ENCODE data around the gene IQSEC1.

IQSEC1 gene

DNA sequence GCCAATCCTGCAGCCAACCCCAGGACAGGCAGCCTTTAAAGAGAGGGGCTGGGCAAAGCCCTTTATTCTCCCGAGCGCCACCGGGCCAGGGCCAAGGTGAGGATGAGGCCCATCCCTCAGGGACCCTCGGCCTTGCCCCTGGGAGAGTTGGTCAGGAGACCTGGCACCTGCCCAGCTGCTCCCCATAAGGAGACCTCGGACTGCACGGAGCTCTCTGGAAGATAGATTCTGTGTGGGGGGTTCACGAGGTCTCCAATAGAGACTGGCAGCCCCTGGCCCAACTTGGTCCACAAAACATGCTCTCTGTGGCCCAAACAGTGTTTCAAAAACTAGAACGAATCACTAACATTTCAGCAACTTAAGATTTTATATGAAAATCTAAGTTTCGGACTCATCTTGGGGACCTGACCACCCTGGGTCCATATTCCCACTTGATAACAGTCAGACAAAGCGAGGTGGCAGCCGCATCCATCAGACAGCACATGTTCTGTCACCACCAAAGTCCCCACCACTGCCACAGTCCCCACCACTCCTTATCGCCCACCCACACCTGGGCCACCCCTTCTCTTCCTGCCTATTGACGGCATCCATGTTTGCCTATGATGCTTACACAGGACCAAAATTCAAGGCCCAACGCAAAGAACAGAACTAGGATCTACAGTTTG lies 117.4 kb downstream of the IQSEC1 start:
- Histone ChIP-seq H3K9me3 (replicated peaks in 1 of 2; ENCODE audit: control insufficient read depth in 2 of 2, insufficient read depth in 1 of 2, low read depth in 1 of 2, low read length in 2 of 2) (no peaks in the 10 kb centered on the region), H2BK120ac (ENCODE audit: low read depth, low read length) (no peak overlapping the region), H3K27ac (replicated peaks; ENCODE audit: low read length) (no peak overlapping the region), H2AK5ac (ENCODE audit: low read depth, low read length) (no peak overlapping the region), H3K4me3 (ENCODE audit: low read length in 2 of 2) (no peak overlapping the region), H3K4me1 (ENCODE audit: control insufficient read depth in 2 of 2, insufficient read depth in 1 of 2, low read depth in 1 of 2, low read length in 2 of 2) (peaks cover 0 to 19% of the 10 kb centered on the region in 2 donors), H3K27me3 (ENCODE audit: control insufficient read depth in 3 of 3, insufficient read depth in 3 of 3, low read depth in 1 of 3, low read length in 3 of 3) (no peaks in the 10 kb centered on the region), H3K79me1 (ENCODE audit: low read depth, low read length) (peaks cover 16% of the 10 kb centered on the region), H2BK5ac (ENCODE audit: low read length) (no peak overlapping the region), H2BK12ac (ENCODE audit: low read length) (no peak overlapping the region), H3K4me2 (ENCODE audit: insufficient read depth, low read length, poor library complexity, severe bottlenecking) (no peak overlapping the region), H3K4ac (ENCODE audit: low read length) (no peak overlapping the region), H2AFZ (ENCODE audit: low read length) (no peak overlapping the region), H3K23ac (ENCODE audit: low read depth, low read length, poor library complexity) (no peak overlapping the region), H3K18ac (ENCODE audit: low read length) (no peak overlapping the region), H3K9ac (ENCODE audit: low read depth, low read length, poor library complexity) (no peak overlapping the region), H4K91ac (ENCODE audit: low read depth, low read length, poor library complexity) (no peak overlapping the region), H2BK15ac (ENCODE audit: low read length) (no peak overlapping the region), H4K8ac (ENCODE audit: low read depth, low read length) (no peak overlapping the region), H3K14ac (ENCODE audit: low read length) (no peak overlapping the region), H3K36me3 (replicated peaks in 1 of 2; ENCODE audit: control insufficient read depth in 2 of 2, insufficient read depth in 2 of 2, low read length in 2 of 2) (no peaks in the 10 kb centered on the region)
- no peak for DNase-seq (ENCODE audit: low spot score)
- WGBS, 2 donors (ENCODE audit: extremely low coverage in 2 of 2, insufficient read length in 2 of 2, insufficient replicate concordance in 1 of 2) = no CpG with 5 or more reads among the region's 14 CpGs

DNA sequence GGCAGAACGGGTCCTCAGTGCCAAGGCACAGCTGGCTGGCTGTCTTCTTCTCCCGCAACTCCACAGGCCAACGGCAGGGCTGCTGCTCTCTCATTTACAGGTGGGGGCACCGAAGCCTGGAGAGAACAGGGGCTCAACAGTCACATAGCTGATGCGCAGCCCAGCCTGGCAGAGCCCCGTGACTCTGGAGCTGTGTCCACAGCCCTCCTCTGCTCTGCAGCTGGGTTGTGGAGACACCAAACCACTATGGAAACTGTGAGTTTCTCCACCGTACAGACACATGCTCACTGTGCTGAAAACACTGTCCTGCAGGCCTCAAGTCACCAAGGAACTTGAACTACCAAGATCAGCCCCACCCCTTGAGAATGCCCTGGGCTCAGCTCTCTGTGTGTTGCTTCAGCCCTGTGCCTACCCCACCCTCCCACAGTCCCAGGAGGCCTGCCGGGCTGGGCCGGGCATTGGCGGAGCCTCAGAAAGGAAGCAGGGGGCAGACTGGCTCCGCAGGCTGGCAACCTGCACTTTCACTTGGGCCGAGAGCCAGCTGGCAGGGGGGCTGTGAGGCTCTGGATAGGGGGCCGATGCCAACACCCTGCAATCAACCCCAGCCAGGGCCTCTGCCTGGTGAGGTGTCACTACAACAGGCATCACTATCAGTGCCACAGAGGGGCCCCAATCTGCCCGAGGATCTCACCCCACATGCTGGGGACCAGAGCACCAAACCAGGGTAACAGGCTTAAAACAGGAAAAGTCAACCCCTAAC lies 118.2 kb downstream of the IQSEC1 start:
- Histone ChIP-seq H3K4me3 (ENCODE audit: low read length in 2 of 2) (no peak overlapping the region), H2AK5ac (ENCODE audit: low read depth, low read length) (no peak overlapping the region), H3K14ac (ENCODE audit: low read length) (peak overlapping the region; percentile 43), H3K18ac (ENCODE audit: low read length) (peak overlapping the region; percentile 32), H3K4me2 (ENCODE audit: insufficient read depth, low read length, poor library complexity, severe bottlenecking) (no peak overlapping the region), H2BK15ac (ENCODE audit: low read length) (no peak overlapping the region), H2BK5ac (ENCODE audit: low read length) (no peak overlapping the region), H2BK12ac (ENCODE audit: low read length) (no peak overlapping the region), H3K79me1 (ENCODE audit: low read depth, low read length) (peaks cover 16% of the 10 kb centered on the region), H2AFZ (ENCODE audit: low read length) (no peak overlapping the region), H3K4ac (ENCODE audit: low read length) (no peak overlapping the region), H3K23ac (ENCODE audit: low read depth, low read length, poor library complexity) (no peak overlapping the region), H3K27ac (replicated peaks; ENCODE audit: low read length) (no peak overlapping the region), H4K91ac (ENCODE audit: low read depth, low read length, poor library complexity) (no peak overlapping the region), H3K9ac (ENCODE audit: low read depth, low read length, poor library complexity) (peak overlapping the region; percentile 63), H3K27me3 (ENCODE audit: control insufficient read depth in 3 of 3, insufficient read depth in 3 of 3, low read depth in 1 of 3, low read length in 3 of 3) (no peaks in the 10 kb centered on the region), H3K36me3 (replicated peaks in 1 of 2; ENCODE audit: control insufficient read depth in 2 of 2, insufficient read depth in 2 of 2, low read length in 2 of 2) (no peaks in the 10 kb centered on the region), H4K8ac (ENCODE audit: low read depth, low read length) (no peak overlapping the region), H3K4me1 (ENCODE audit: control insufficient read depth in 2 of 2, insufficient read depth in 1 of 2, low read depth in 1 of 2, low read length in 2 of 2) (peaks cover 0 to 13% of the 10 kb centered on the region in 2 donors), H2BK120ac (ENCODE audit: low read depth, low read length) (no peak overlapping the region), H3K9me3 (replicated peaks in 1 of 2; ENCODE audit: control insufficient read depth in 2 of 2, insufficient read depth in 1 of 2, low read depth in 1 of 2, low read length in 2 of 2) (no peaks in the 10 kb centered on the region)
- DNase-seq (ENCODE audit: low spot score) = no peak
- no CpG with 5 or more reads among the region's 14 CpGs for WGBS, 2 donors (ENCODE audit: extremely low coverage in 2 of 2, insufficient read length in 2 of 2, insufficient replicate concordance in 1 of 2)

DNA sequence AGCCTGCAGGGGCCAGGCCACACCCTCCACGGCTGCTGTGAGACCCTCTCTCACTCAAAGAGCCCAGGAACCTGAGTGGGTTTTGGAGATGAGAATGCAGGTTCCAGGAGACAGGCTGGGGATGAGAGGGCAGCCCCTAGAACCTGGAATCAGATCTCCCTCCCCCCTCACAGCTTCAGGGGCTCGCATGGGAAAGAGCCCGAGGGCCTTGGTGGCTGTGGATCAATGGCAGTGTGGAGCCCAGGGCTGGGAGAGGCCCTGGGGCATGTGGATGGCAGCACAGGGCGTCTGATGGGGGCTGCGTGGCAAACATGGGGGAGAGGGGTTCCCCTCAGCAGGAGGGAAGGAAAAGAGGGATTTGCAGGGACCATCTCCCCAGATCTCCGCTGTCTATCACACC lies 119.0 kb downstream of the IQSEC1 start:
- H3K14ac ChIP-seq (ENCODE audit: low read length) = no peak overlapping the region
- no peak overlapping the region for H4K91ac ChIP-seq (ENCODE audit: low read depth, low read length, poor library complexity)
- no peak overlapping the region for H2AK5ac ChIP-seq (ENCODE audit: low read depth, low read length)
- no peak overlapping the region for H2BK120ac ChIP-seq (ENCODE audit: low read depth, low read length)
- no peak overlapping the region for H3K27ac ChIP-seq (replicated peaks; ENCODE audit: low read length)
- H2AFZ ChIP-seq (ENCODE audit: low read length) = no peak overlapping the region
- H3K23ac ChIP-seq (ENCODE audit: low read depth, low read length, poor library complexity) = no peak overlapping the region
- WGBS, 2 donors (ENCODE audit: extremely low coverage in 2 of 2, insufficient read length in 2 of 2, insufficient replicate concordance in 1 of 2) = no CpG with 5 or more reads among the region's 6 CpGs
- H3K9ac ChIP-seq (ENCODE audit: low read depth, low read length, poor library complexity) = peak overlapping the region; percentile 50
- H3K4me1 ChIP-seq (ENCODE audit: control insufficient read depth in 2 of 2, insufficient read depth in 1 of 2, low read depth in 1 of 2, low read length in 2 of 2) = peaks cover 0 to 11% of the 10 kb centered on the region in 2 donors
- H3K27me3 ChIP-seq (ENCODE audit: control insufficient read depth in 3 of 3, insufficient read depth in 3 of 3, low read depth in 1 of 3, low read length in 3 of 3) = no peaks in the 10 kb centered on the region
- no peak overlapping the region for H4K8ac ChIP-seq (ENCODE audit: low read depth, low read length)
- H2BK15ac ChIP-seq (ENCODE audit: low read length) = no peak overlapping the region
- H3K4me2 ChIP-seq (ENCODE audit: insufficient read depth, low read length, poor library complexity, severe bottlenecking) = no peak overlapping the region
- no peak overlapping the region for H2BK5ac ChIP-seq (ENCODE audit: low read length)
- H3K18ac ChIP-seq (ENCODE audit: low read length) = no peak overlapping the region
- no peaks in the 10 kb centered on the region for H3K9me3 ChIP-seq (replicated peaks in 1 of 2; ENCODE audit: control insufficient read depth in 2 of 2, insufficient read depth in 1 of 2, low read depth in 1 of 2, low read length in 2 of 2)
- no peak overlapping the region for H3K4me3 ChIP-seq (ENCODE audit: low read length in 2 of 2)
- peaks cover 16% of the 10 kb centered on the region for H3K79me1 ChIP-seq (ENCODE audit: low read depth, low read length)
- no peak overlapping the region for H3K4ac ChIP-seq (ENCODE audit: low read length)
- no peak for DNase-seq (ENCODE audit: low spot score)
- no peaks in the 10 kb centered on the region for H3K36me3 ChIP-seq (replicated peaks in 1 of 2; ENCODE audit: control insufficient read depth in 2 of 2, insufficient read depth in 2 of 2, low read length in 2 of 2)
- H2BK12ac ChIP-seq (ENCODE audit: low read length) = no peak overlapping the region

DNA sequence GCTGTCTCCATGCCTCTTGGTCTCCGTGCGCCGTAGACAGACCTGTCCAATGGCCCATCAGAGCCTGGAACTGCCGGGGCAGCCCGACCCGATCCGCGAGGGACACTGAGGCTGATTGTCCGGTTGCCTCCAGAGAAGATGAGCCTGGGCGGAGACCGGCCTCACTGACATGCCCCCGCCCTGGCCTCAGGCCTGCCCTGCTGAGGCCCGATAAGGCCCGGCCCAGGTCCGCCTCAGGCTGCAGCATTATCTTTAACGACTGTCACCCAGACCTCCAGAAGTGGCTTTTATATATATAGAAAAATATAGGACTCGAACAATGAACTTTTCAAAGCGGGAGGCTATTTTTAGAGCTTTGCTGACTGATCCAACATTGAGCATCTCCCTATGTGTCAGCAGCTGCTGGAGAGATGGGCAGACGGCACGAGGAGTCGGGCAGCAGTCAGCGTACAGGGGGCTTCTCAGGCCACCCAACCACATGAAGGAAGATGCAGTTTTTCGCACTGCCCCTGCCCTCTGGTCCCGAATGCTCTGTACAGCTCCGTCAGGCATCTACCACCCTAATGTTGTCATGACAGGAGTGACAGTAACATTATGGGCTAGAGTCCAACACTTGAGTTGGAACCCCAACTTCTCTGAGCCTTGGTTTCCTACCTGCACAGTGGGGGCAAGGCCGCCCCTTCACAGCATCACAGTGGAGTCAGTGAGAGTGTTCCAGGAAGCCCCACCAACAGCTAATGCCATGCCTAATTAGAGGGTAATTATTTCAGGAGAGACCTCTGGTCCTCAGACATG lies 119.8 kb downstream of the IQSEC1 start:
- no peak overlapping the region for H2BK15ac ChIP-seq (ENCODE audit: low read length)
- H3K4me3 ChIP-seq (ENCODE audit: low read length in 2 of 2) = no peak overlapping the region
- no peak overlapping the region for H3K4me2 ChIP-seq (ENCODE audit: insufficient read depth, low read length, poor library complexity, severe bottlenecking)
- no peaks in the 10 kb centered on the region for H3K9me3 ChIP-seq (replicated peaks in 1 of 2; ENCODE audit: control insufficient read depth in 2 of 2, insufficient read depth in 1 of 2, low read depth in 1 of 2, low read length in 2 of 2)
- H3K9ac ChIP-seq (ENCODE audit: low read depth, low read length, poor library complexity) = peak overlapping the region; percentile 50
- H2AK5ac ChIP-seq (ENCODE audit: low read depth, low read length) = no peak overlapping the region
- no peaks in the 10 kb centered on the region for H3K27me3 ChIP-seq (ENCODE audit: control insufficient read depth in 3 of 3, insufficient read depth in 3 of 3, low read depth in 1 of 3, low read length in 3 of 3)
- no peak overlapping the region for H3K27ac ChIP-seq (replicated peaks; ENCODE audit: low read length)
- no peak overlapping the region for H3K4ac ChIP-seq (ENCODE audit: low read length)
- no peak overlapping the region for H2BK120ac ChIP-seq (ENCODE audit: low read depth, low read length)
- H2AFZ ChIP-seq (ENCODE audit: low read length) = no peak overlapping the region
- H2BK12ac ChIP-seq (ENCODE audit: low read length) = no peak overlapping the region
- no peak for DNase-seq (ENCODE audit: low spot score)
- H3K79me1 ChIP-seq (ENCODE audit: low read depth, low read length) = peaks cover 16% of the 10 kb centered on the region
- H3K36me3 ChIP-seq (replicated peaks in 1 of 2; ENCODE audit: control insufficient read depth in 2 of 2, insufficient read depth in 2 of 2, low read length in 2 of 2) = no peaks in the 10 kb centered on the region
- H3K18ac ChIP-seq (ENCODE audit: low read length) = no peak overlapping the region
- no peak overlapping the region for H4K8ac ChIP-seq (ENCODE audit: low read depth, low read length)
- H3K4me1 ChIP-seq (ENCODE audit: control insufficient read depth in 2 of 2, insufficient read depth in 1 of 2, low read depth in 1 of 2, low read length in 2 of 2) = peaks cover 0 to 11% of the 10 kb centered on the region in 2 donors
- no peak overlapping the region for H4K91ac ChIP-seq (ENCODE audit: low read depth, low read length, poor library complexity)
- H2BK5ac ChIP-seq (ENCODE audit: low read length) = no peak overlapping the region
- H3K14ac ChIP-seq (ENCODE audit: low read length) = no peak overlapping the region
- no CpG with 5 or more reads among the region's 26 CpGs for WGBS, 2 donors (ENCODE audit: extremely low coverage in 2 of 2, insufficient read length in 2 of 2, insufficient replicate concordance in 1 of 2)
- H3K23ac ChIP-seq (ENCODE audit: low read depth, low read length, poor library complexity) = peak overlapping the region; percentile 18
